Testis (tissue), 3 donors: ENCODE data around the gene GALNT5. TPM values are rescaled to one million over a fixed set of nuclear protein-coding genes. Genes with fewer than 3 reads are reported as not detected.

ENCODE experiments used
- DNase-seq: peaks from one replicate; pipeline ENCODE4 v3.0.0-alpha.2; 2019
- H3K27ac ChIP-seq, 2 donors: fragments of 200-600 bp; sonication (generic); one replicate each; pipeline ENCODE4 v1.5.1; 2019
- H3K27me3 ChIP-seq: fragments of 200-600 bp; sonication (generic); one replicate; pipeline ENCODE4 v1.5.1; 2019
- H3K36me3 ChIP-seq: fragments of 200-600 bp; sonication (generic); one replicate; pipeline ENCODE4 v1.5.1; 2017; ENCODE audit warnings: low read depth; ENCODE audit errors: missing control alignments
- H3K4me1 ChIP-seq: fragments of 200-600 bp; sonication (generic); one replicate; pipeline ENCODE4 v1.5.1; 2019
- H3K4me3 ChIP-seq, 2 donors: fragments of 200-600 bp; sonication (generic); one replicate each; pipeline ENCODE4 v1.5.1; 2017 to 2019
- H3K9me3 ChIP-seq: fragments of 200-600 bp; sonication (generic); one replicate; pipeline ENCODE4 v1.5.1; 2017
- POLR2A ChIP-seq: fragments of 450-650 bp; IDR thresholded peaks from one replicate; pipeline ENCODE4 v1.6.1; 2017; ENCODE audit warnings: antibody characterized with exemption, mild to moderate bottlenecking, moderate library complexity
- WGBS, 2 donors: methylation state at CpG; one replicate each; pipeline ENCODE4 v1.1.5; 2018; 5-methylcytosine and 5-hydroxymethylcytosine counted together
- intact Hi-C: fragments of 100-400 bp; cut with DNase I; formaldehyde crosslinking; loops from one replicate; pipeline ENCODE4 v1.15.1; 2023; ENCODE audit warnings: low total_unique reads
- polyA plus RNA-seq: library from polyadenylated mRNA; stranded (reverse); fragments of 350-450 nt; fragmentation: Illumina TruSeq; extraction: RNeasy Lipid Tissue Mini Kit (QIAGEN cat#74804); gene quantifications from one replicate; pipeline ENCODE4 v1.2.3, GENCODE V29; 2014; ENCODE audit warnings: low read depth, low replicate concordance; ENCODE audit not compliant: insufficient read depth
- total RNA-seq, 2 donors: library from RNA; depleted of rRNA; stranded (reverse); fragments of >200 nt; gene quantifications; one replicate each; pipeline ENCODE4 v1.2.3, GENCODE V29; 2016
- TF ChIP-seq, protein P1 (sequence below), 3 experiments: fragments of 450-650 bp in 2 of 3; fragments of 200-600 bp in 1 of 3; sonication (generic) in 1 of 3; IDR thresholded peaks; one replicate each; pipeline ENCODE4 v1.5.1; 2016 to 2019; ENCODE audit warnings: antibody characterized with exemption in 3 of 3, mild to moderate bottlenecking in 2 of 3, moderate library complexity in 1 of 3

The GALNT5 gene
- total and polyA plus RNA-seq, 3 donors from 2014 or later = 0.06 to 0.45 (median 0.08) TPM

DNA sequence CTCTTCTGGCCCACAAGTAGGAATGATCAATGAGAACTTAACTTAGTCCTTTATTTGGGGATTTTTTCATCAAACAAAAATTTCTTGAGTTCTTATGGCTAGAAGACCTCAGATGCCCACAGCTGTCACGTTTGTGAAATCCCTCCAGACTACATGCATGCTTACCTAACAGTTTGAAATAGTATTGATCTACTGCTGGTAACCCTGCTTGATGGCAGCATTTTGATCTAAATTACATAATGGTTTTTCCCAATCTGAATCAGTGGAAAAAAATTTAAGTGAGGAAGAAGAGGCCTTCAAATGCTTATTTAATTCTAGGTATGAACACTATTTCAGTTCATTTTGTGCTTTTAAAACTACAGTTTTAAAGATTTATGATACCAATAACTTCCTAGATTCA, 54.2 kb downstream of the GALNT5 start:
- Histone ChIP-seq H3K9me3 (no peaks in the 10 kb centered on the region), H3K4me1 (no peaks in the 10 kb centered on the region), H3K4me3 (no peak overlapping the region), H3K36me3 (no peaks in the 10 kb centered on the region), H3K27me3 (no peaks in the 10 kb centered on the region), H3K27ac (no peak overlapping the region)
- no peak for DNase-seq
- TF ChIP-seq POLR2A = no peak
- TF ChIP-seq, protein P1, sequence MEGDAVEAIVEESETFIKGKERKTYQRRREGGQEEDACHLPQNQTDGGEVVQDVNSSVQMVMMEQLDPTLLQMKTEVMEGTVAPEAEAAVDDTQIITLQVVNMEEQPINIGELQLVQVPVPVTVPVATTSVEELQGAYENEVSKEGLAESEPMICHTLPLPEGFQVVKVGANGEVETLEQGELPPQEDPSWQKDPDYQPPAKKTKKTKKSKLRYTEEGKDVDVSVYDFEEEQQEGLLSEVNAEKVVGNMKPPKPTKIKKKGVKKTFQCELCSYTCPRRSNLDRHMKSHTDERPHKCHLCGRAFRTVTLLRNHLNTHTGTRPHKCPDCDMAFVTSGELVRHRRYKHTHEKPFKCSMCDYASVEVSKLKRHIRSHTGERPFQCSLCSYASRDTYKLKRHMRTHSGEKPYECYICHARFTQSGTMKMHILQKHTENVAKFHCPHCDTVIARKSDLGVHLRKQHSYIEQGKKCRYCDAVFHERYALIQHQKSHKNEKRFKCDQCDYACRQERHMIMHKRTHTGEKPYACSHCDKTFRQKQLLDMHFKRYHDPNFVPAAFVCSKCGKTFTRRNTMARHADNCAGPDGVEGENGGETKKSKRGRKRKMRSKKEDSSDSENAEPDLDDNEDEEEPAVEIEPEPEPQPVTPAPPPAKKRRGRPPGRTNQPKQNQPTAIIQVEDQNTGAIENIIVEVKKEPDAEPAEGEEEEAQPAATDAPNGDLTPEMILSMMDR (IDR thresholded peaks at IDR 0.05) = no peak
- intact Hi-C loops = no loop called here
- WGBS, 2 donors = 92 to 93% methylated on average over 1 of the region's 1 CpG

DNA sequence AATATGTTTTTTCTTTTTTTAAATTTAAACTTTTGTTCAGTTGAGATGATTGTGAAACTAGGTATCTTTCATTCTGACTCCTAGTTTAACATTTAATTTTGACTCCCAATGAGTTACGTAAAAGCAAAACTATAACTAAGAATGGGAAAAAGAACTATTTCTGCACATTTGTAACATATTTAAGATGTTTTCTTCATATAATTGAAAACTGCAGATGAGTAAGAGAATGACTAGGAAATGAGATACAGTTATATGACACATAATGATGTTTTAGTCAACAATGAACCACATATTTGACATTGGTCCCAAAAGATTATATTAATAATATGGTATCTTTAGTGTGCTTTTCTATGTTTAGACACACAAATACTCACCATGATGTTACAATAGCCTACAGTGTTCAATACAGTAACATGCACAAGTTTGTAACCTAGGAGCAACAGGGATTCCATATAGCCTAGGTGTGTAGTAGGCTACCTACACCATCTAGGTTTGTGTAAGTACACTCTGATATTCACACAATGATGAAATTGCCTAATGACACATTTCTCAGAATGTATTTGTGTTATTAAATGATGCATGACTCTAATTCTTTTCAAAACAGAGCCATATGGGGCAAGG, 55.5 kb downstream of the GALNT5 start:
- intact Hi-C loops = no loop called here

DNA sequence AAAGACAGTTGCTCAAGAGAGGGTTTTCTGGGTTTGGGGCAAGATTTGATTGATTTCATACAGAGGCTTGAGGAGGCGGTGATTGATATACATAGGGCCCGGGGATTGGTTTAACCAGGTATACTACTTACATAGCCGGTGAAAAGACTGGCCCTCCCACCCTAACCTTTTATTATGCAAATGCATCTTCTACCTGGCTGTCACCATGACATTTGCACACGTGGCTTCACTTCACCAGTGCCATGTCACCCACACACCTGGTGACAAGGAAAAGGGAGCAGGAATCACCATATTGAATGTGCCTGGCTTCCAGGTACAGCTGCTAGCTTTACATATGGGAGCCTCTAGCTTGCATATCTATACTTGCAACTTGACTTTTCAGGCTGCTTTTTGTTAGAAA, 58.4 kb downstream of the GALNT5 start:
- no peaks in the 10 kb centered on the region for H3K9me3 ChIP-seq
- no peak overlapping the region for H3K4me3 ChIP-seq
- intact Hi-C loops = no loop called here
- no peaks in the 10 kb centered on the region for H3K4me1 ChIP-seq
- WGBS, 2 donors = 91% methylated on average over 4 of the region's 4 CpGs
- no peaks in the 10 kb centered on the region for H3K36me3 ChIP-seq
- TF ChIP-seq POLR2A = no peak
- TF ChIP-seq, protein P1 (IDR thresholded peaks at IDR 0.05) = no peak
- H3K27ac ChIP-seq = no peak overlapping the region
- DNase-seq = no peak
- H3K27me3 ChIP-seq = no peaks in the 10 kb centered on the region

More for the DNA sequence above, 55.5 kb downstream of the GALNT5 start:
- Histone ChIP-seq H3K4me3 (no peak overlapping the region), H3K4me1 (no peaks in the 10 kb centered on the region), H3K27ac (no peak overlapping the region), H3K36me3 (no peaks in the 10 kb centered on the region), H3K9me3 (no peaks in the 10 kb centered on the region), H3K27me3 (no peaks in the 10 kb centered on the region)
- no peak for DNase-seq
- 97% methylated on average over 1 of the region's 1 CpG for WGBS, 2 donors
- TF ChIP-seq POLR2A = no peak
- TF ChIP-seq, protein P1 (IDR thresholded peaks at IDR 0.05) = no peak

DNA sequence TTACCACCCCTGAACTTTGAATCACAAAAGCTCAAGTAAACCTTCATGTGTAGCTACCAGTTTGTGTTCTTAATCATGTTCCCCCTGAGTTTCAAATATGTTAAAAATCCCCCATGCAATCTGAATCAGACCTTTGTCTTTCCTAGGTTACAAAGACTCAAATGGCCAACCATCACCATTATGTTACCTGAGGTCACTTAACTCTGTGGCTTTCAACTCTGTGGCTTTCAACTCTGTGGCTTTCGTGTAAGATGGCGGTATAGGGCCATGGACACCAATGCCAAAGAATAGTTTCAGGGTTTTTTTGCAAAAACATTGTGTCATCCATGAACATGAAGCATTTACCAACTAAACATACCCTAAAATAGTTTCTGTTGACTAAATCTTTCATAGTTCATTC, 61.4 kb downstream of the GALNT5 start:
- no peaks in the 10 kb centered on the region for H3K9me3 ChIP-seq
- WGBS, 2 donors = 95 to 97% methylated on average over 2 of the region's 2 CpGs
- H3K36me3 ChIP-seq = no peaks in the 10 kb centered on the region
- H3K27me3 ChIP-seq = no peaks in the 10 kb centered on the region
- H3K4me1 ChIP-seq = no peaks in the 10 kb centered on the region
- TF ChIP-seq POLR2A = no peak
- TF ChIP-seq, protein P1 (IDR thresholded peaks at IDR 0.05) = no peak
- intact Hi-C loops = no loop called here
- no peak overlapping the region for H3K27ac ChIP-seq
- no peak for DNase-seq
- no peak overlapping the region for H3K4me3 ChIP-seq

DNA sequence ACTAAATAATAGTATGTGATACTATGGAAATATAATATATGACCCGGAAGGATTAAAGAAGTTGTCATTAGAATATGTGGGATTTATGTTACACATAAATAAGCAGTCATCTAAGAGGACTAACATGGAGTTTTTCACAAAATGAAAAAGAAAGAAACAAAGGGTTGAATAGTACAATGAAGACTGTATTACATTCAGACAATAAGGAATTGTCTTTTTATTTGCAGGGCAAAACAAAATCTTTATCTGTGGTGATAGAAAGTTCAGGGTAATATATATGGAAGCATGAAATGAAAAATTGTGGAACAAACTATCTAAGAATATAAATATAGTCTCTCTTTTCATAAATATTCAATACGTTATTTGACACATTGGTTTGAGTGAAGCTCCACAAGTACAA, 62.3 kb downstream of the GALNT5 start:
- H3K27ac ChIP-seq = no peak overlapping the region
- intact Hi-C loops = no loop called here
- TF ChIP-seq POLR2A = no peak
- TF ChIP-seq, protein P1 (IDR thresholded peaks at IDR 0.05) = no peak
- H3K9me3 ChIP-seq = no peaks in the 10 kb centered on the region
- DNase-seq = no peak
- 84 to 86% methylated on average over 2 of the region's 2 CpGs for WGBS, 2 donors
- H3K4me1 ChIP-seq = no peaks in the 10 kb centered on the region
- H3K27me3 ChIP-seq = no peaks in the 10 kb centered on the region
- H3K4me3 ChIP-seq = no peak overlapping the region
- no peaks in the 10 kb centered on the region for H3K36me3 ChIP-seq
